GM12873 (cell line): ENCODE data around the gene MED19.

ENCODE experiments used
- CTCF ChIP-seq: IDR thresholded peaks from 2 replicates; pipeline ENCODE4 v1.5.1; 2012; ENCODE audit warnings: low read depth, mild to moderate bottlenecking, moderate library complexity, low read length, control low read depth; ENCODE audit not compliant: insufficient read depth; ENCODE audit errors: missing control alignments

Gene MED19, protein sequence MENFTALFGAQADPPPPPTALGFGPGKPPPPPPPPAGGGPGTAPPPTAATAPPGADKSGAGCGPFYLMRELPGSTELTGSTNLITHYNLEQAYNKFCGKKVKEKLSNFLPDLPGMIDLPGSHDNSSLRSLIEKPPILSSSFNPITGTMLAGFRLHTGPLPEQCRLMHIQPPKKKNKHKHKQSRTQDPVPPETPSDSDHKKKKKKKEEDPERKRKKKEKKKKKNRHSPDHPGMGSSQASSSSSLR

DNA sequence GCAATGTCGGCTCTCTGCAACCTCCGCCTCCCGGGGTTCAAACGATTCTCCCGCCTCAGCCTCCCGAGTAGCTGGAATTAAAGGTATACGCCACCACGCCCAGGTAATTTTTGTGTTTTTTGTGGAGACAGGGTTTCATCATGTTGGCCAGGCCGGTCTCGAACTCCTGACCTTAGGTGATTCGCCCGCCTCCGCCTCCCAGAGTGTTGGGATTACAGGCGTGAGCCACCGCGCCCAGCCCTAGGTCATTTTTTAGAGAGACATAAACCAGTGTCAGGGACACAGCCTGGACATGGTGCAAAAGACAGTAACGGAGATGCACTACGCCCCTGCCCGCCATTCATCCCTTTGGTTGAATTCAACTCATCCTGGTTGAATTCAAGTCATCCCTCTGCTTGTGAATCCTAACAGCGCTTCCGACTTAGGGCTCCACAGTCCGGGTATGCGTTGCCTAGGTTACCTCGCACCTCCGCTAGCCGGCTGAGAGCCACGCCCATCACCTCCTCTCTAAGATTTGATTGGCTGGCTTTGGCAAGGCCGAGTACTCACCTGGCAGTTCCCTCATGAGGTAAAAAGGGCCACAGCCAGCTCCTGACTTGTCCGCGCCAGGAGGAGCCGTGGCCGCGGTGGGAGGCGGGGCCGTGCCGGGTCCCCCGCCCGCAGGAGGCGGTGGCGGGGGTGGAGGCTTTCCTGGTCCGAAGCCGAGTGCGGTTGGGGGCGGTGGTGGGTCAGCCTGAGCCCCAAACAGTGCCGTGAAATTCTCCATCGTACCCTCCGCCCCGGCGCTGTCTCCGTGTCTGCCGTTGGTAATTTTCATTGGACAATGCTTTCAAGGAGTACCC, at the start of gene MED19:
MED19 (minus strand) TSS at position 802 of the 842 bp plus-strand sequence; CDS start at position 766, 36 bp downstream.
- TF ChIP-seq CTCF, result no peak

- TF ChIP-seq CTCF, result no peak
These were observed 46.2 kb upstream of the MED19 start for GRCh38 chr11:57758174-57758573.

DNA sequence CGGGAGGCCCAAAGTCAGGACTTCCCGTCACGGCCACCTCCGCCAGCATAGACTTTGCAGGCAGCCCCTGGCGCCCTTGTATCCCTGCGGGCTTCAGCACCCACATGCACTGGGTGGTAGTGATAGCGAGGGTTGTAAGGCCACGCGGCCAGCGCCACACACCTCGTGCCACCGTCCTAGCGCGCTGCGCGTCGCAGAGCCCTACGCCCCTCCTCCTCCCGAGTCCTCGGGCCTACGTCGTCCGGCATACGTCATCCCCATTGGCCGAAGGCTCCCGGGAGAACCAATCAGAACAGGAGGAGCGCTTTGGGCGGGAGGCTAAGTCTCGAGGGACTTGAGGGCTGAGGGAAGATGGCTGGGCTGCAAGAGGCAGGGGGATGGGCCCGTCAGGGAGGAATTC, 40.9 kb upstream of the MED19 start:
- TF ChIP-seq CTCF, result no peak

GRCh38 chr11:57751676-57752253, 39.8 kb upstream of the MED19 start, which contains the start of gene BTBD18:
Gene BTBD18 (minus strand): TSS chr11:57751819. CDS start chr11:57751188, 631 bp downstream.
- TF ChIP-seq CTCF, result peak; percentile 46

DNA sequence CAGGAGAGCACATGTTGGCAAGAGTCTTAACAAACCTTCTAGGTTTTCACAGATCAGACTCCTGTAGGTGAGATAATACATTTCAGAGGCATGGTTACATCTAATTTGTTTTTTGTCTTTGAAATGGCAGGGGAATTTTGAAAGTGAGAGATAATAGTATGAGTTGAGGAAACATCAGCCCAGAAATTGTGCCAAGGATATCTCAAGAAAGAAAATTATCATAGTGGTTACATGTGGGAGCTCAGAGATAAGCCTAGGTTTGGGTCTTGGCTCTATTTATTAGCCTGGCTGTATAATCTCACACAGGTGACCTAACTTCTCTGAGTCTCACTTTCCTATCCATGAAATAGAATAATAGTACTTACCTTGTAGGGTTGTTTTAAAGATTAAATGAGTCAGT, 39.2 kb upstream of the MED19 start:
- no peak for TF ChIP-seq CTCF

DNA sequence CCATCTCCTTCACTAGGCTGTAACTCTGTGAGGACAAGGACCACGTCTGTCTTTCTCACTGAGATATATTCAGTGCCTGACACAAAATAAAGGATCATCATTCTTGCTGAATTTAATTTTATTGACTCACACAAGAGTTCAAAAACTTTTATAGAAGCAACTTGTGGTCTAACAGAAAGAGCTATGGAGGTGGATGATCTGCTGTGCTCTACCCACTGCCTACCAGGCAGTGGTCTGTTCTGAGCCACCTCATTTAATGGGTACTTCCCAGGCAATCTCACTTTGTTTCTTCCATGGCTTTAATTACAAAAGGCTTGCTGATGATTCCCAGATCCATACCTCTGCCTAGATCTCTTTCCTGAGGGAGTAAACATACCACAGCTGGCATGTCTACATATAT, 34.9 kb upstream of the MED19 start:
- TF ChIP-seq CTCF, result no peak

DNA sequence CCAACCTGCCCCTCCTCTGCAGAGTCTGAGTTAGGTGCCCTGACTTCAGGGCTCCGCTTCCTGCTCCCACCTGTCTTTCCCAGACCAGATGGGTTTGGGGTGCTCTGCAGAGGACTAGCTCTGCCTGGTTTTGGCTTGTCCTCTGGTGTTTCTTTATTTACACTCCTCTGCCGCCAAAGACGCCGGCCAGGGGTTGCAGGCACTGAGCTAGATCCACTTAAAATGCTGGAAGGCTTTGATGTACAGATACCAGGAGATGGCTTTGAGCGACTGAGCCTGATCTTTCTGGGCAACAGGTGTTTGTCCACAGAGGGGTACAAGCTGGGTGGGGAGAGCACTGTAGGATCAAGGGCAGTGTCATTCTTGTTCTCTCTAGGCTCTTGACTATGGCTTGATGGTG, 33.2 kb upstream of the MED19 start:
- no peak for TF ChIP-seq CTCF
